ENCODE measurements around the gene KIF11. TPM values are rescaled to one million over a fixed set of nuclear protein-coding genes. Genes with fewer than 3 reads are reported as not detected.

The KIF11 gene
- total and polyA plus RNA-seq, 2 of the 13 experiments (the other 11 are each of a cell fraction or from before 2014, with no cell fraction given): 8.7 to 38.4 TPM

DNA sequence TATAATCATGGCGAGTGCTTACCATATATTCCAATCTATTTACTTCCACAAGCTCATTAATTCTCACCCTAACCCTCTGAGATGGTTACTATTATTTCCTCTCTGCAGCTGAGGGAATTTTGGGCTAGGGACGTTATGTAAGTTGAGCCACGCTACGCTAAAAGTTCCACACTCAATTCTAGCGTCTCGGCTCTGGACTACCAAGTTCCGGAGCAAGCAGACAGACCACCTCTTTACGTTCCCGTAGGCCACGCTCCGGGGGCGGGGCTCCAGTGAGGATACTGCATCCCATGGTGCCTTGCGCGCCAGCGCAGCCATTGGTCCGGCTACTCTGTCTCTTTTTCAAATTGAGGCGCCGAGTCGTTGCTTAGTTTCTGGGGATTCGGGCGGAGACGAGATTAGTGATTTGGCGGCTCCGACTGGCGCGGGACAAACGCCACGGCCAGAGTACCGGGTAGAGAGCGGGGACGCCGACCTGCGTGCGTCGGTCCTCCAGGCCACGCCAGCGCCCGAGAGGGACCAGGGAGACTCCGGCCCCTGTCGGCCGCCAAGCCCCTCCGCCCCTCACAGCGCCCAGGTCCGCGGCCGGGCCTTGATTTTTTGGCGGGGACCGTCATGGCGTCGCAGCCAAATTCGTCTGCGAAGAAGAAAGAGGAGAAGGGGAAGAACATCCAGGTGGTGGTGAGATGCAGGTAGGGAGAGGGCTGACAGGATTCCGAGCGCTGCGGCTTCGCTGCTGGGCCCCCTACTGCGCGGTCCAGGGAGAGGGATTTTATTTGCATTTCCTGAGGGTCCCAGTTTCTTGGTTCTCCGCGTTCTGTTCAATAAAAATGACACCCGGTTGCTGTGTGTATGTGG lies at the start of gene KIF11 (continued):
- TF ChIP-seq SIN3B (IDR thresholded peaks at IDR 0.05; ENCODE audit: low read length) (peak; percentile 95), MBD4 (IDR thresholded peaks at IDR 0.05; ENCODE audit: borderline replicate concordance, low read length) (no peak), FIP1L1 (IDR thresholded peaks at IDR 0.05; ENCODE audit: borderline replicate concordance, insufficient read depth, low read depth, low read length) (no peak), ZNF274 (CRISPR knock-in tag; IDR thresholded peaks at IDR 0.05) (no peak), ZNF3 (CRISPR knock-in tag; IDR thresholded peaks at IDR 0.05) (no peak), ZNF605 (CRISPR knock-in tag; IDR thresholded peaks at IDR 0.05) (peak; percentile 85), SPEN (CRISPR knock-in tag; IDR thresholded peaks at IDR 0.05; ENCODE audit: low read depth) (peak; percentile 66), PAWR (CRISPR knock-in tag; IDR thresholded peaks at IDR 0.05; ENCODE audit: borderline replicate concordance) (no peak), ZNF790 (CRISPR knock-in tag; IDR thresholded peaks at IDR 0.05; ENCODE audit: borderline replicate concordance) (no peak), ETV6 (CRISPR knock-in tag; conservative IDR thresholded peaks at IDR 0.05) (peak; percentile 38; the same call in 1 of the 2 replicates), ZNF776 (CRISPR knock-in tag; IDR thresholded peaks at IDR 0.05) (no peak), GPN1 (CRISPR knock-in tag; IDR thresholded peaks at IDR 0.05; ENCODE audit: borderline replicate concordance) (no peak), ZNF33A (CRISPR knock-in tag; IDR thresholded peaks at IDR 0.05; ENCODE audit: borderline replicate concordance) (no peak), ZNF260 (CRISPR knock-in tag; IDR thresholded peaks at IDR 0.05; ENCODE audit: borderline replicate concordance, low read depth) (no peak), RARA (CRISPR knock-in tag; IDR thresholded peaks at IDR 0.05) (peak; percentile 21; the same call in 1 of the 2 replicates), WIZ (CRISPR knock-in tag; IDR thresholded peaks at IDR 0.05) (0 out of 2 replicates have a peak, but pooled peaks have one; percentile 60), ZNF816 (CRISPR knock-in tag; IDR thresholded peaks at IDR 0.05; ENCODE audit: borderline replicate concordance) (peak; percentile 78; the same call in 1 of the 2 replicates), PHF5A (CRISPR knock-in tag; IDR thresholded peaks at IDR 0.05; ENCODE audit: low read depth, unreplicated experiment) (no peak)
- TF ChIP-seq, protein P1, sequence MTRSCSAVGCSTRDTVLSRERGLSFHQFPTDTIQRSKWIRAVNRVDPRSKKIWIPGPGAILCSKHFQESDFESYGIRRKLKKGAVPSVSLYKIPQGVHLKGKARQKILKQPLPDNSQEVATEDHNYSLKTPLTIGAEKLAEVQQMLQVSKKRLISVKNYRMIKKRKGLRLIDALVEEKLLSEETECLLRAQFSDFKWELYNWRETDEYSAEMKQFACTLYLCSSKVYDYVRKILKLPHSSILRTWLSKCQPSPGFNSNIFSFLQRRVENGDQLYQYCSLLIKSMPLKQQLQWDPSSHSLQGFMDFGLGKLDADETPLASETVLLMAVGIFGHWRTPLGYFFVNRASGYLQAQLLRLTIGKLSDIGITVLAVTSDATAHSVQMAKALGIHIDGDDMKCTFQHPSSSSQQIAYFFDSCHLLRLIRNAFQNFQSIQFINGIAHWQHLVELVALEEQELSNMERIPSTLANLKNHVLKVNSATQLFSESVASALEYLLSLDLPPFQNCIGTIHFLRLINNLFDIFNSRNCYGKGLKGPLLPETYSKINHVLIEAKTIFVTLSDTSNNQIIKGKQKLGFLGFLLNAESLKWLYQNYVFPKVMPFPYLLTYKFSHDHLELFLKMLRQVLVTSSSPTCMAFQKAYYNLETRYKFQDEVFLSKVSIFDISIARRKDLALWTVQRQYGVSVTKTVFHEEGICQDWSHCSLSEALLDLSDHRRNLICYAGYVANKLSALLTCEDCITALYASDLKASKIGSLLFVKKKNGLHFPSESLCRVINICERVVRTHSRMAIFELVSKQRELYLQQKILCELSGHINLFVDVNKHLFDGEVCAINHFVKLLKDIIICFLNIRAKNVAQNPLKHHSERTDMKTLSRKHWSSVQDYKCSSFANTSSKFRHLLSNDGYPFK (CRISPR knock-in tag; IDR thresholded peaks at IDR 0.05; ENCODE audit: borderline replicate concordance): peak; percentile 76; the same call in 1 of the 2 replicates
- TF ChIP-seq, protein P2, sequence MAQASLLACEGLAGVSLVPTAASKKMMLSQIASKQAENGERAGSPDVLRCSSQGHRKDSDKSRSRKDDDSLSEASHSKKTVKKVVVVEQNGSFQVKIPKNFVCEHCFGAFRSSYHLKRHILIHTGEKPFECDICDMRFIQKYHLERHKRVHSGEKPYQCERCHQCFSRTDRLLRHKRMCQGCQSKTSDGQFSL (CRISPR knock-in tag; IDR thresholded peaks at IDR 0.05): no peak
- TF ChIP-seq, protein P3, sequence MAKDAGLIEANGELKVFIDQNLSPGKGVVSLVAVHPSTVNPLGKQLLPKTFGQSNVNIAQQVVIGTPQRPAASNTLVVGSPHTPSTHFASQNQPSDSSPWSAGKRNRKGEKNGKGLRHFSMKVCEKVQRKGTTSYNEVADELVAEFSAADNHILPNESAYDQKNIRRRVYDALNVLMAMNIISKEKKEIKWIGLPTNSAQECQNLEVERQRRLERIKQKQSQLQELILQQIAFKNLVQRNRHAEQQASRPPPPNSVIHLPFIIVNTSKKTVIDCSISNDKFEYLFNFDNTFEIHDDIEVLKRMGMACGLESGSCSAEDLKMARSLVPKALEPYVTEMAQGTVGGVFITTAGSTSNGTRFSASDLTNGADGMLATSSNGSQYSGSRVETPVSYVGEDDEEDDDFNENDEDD (CRISPR knock-in tag; IDR thresholded peaks at IDR 0.05; ENCODE audit: borderline replicate concordance): peak; percentile 95
- TF ChIP-seq, protein P4, sequence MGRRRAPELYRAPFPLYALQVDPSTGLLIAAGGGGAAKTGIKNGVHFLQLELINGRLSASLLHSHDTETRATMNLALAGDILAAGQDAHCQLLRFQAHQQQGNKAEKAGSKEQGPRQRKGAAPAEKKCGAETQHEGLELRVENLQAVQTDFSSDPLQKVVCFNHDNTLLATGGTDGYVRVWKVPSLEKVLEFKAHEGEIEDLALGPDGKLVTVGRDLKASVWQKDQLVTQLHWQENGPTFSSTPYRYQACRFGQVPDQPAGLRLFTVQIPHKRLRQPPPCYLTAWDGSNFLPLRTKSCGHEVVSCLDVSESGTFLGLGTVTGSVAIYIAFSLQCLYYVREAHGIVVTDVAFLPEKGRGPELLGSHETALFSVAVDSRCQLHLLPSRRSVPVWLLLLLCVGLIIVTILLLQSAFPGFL (CRISPR knock-in tag; IDR thresholded peaks at IDR 0.05): no peak
- TF ChIP-seq, protein P5, sequence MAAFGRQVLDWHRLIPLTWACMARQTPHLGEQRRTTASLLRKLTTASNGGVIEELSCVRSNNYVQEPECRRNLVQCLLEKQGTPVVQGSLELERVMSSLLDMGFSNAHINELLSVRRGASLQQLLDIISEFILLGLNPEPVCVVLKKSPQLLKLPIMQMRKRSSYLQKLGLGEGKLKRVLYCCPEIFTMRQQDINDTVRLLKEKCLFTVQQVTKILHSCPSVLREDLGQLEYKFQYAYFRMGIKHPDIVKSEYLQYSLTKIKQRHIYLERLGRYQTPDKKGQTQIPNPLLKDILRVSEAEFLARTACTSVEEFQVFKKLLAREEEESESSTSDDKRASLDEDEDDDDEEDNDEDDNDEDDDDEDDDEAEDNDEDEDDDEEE (CRISPR knock-in tag; IDR thresholded peaks at IDR 0.05): peak; percentile 95

Measured in HepG2 (cell line).